PFSK-1 (cell line): ENCODE measurements around the gene GP1BB.

Source experiments
- FOXP2 ChIP-seq: optimal IDR thresholded peaks from 2 replicates; pipeline ENCODE3; 2011; ENCODE audit warnings: borderline replicate concordance, control low read depth, inconsistent platforms; ENCODE audit not compliant: insufficient read depth; ENCODE audit errors: extremely low read length, extremely low read depth
- POLR2AphosphoS5 ChIP-seq: IDR thresholded peaks from 2 replicates; pipeline ENCODE4 v1.6.1; 2012; ENCODE audit warnings: low read depth, mild to moderate bottlenecking, control low read depth, low read length, moderate library complexity
- SIN3A ChIP-seq: IDR thresholded peaks from 2 replicates; pipeline ENCODE4 v1.6.1; 2012; ENCODE audit warnings: mild to moderate bottlenecking, low read length, moderate library complexity, borderline replicate concordance; ENCODE audit not compliant: insufficient read depth
- TAF1 ChIP-seq: IDR thresholded peaks from 2 replicates; pipeline ENCODE4 v1.6.1; 2012; ENCODE audit warnings: low read length, control low read depth, borderline replicate concordance; ENCODE audit not compliant: insufficient read depth
- TF ChIP-seq, protein P1 (sequence below), 2 experiments: IDR thresholded peaks; 2 replicates each; pipeline versions ENCODE4 v1.6.1 to v1.8.0; 2011 to 2012; ENCODE audit warnings: low read depth in 2 of 2, low read length in 2 of 2, control low read depth in 1 of 2, inconsistent platforms in 1 of 2, mild to moderate bottlenecking in 1 of 2, moderate library complexity in 1 of 2; ENCODE audit not compliant: insufficient read depth in 1 of 2

The GP1BB gene

DNA sequence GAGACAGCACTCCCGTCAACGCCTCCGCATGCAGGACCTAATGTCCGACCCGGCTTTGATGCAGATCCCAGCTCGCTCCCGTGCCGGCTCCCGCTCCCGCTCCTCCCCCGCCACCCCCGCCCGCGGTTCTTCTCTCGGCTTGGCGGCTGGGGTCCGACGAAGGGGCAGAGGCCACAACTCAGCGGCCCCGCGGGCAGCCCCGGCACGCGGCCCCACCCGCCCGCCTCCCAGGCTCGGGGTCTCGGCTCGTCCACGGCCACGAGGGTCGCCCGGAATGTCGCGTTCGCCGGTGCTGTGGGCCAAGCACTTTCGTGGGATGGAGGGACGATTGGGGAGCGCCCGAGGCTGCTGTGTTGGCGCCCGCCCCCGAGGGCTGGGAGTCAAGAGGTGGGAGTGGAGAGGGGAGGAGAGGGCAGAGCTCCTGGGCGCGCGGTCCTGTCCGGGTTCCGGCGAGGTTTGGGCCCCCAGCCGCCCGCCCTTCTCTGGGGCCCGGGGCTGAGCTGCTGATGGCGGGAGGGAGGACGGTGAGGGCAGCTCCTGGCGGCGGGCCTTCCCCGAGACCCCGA is 31.9 kb downstream of the GP1BB start:
- TF ChIP-seq POLR2AphosphoS5, result no peak
- TF ChIP-seq, protein P1, sequence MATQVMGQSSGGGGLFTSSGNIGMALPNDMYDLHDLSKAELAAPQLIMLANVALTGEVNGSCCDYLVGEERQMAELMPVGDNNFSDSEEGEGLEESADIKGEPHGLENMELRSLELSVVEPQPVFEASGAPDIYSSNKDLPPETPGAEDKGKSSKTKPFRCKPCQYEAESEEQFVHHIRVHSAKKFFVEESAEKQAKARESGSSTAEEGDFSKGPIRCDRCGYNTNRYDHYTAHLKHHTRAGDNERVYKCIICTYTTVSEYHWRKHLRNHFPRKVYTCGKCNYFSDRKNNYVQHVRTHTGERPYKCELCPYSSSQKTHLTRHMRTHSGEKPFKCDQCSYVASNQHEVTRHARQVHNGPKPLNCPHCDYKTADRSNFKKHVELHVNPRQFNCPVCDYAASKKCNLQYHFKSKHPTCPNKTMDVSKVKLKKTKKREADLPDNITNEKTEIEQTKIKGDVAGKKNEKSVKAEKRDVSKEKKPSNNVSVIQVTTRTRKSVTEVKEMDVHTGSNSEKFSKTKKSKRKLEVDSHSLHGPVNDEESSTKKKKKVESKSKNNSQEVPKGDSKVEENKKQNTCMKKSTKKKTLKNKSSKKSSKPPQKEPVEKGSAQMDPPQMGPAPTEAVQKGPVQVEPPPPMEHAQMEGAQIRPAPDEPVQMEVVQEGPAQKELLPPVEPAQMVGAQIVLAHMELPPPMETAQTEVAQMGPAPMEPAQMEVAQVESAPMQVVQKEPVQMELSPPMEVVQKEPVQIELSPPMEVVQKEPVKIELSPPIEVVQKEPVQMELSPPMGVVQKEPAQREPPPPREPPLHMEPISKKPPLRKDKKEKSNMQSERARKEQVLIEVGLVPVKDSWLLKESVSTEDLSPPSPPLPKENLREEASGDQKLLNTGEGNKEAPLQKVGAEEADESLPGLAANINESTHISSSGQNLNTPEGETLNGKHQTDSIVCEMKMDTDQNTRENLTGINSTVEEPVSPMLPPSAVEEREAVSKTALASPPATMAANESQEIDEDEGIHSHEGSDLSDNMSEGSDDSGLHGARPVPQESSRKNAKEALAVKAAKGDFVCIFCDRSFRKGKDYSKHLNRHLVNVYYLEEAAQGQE (IDR thresholded peaks at IDR 0.05; ENCODE audit: insufficient read depth in 1 of 2, low read depth in 2 of 2, low read length in 2 of 2), result no peak
- no peak for TF ChIP-seq SIN3A
- TF ChIP-seq TAF1, result no peak
- no peak for TF ChIP-seq FOXP2

DNA sequence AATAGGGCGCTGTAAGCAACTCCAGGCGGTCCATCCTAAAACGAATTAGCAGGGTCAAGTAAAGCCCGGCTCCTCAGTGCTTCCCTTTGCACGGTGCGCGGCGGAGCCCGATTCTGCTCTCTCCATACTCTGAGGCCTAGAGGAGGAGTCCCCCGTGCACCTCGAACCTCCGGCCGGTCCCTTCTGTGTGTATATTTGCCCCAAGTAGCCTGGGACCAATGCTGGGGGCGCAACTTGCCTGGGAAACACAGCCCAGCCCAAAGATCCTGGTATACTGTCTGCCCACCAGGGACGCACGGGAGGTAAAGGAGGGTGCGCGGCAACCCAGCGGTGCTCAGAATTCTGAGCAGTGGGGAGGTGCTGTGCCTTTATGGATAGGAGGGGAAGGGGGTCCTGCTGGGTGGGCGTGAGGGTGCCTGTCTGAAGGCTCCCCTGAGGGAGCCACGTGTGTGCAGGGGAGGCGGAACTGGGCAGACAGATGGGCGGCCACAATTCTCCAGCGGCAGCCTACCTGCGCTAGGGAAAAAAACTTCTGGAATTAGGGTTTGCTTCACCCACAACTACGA is 32.5 kb downstream of the GP1BB start:
- TF ChIP-seq, protein P1 (IDR thresholded peaks at IDR 0.05; ENCODE audit: insufficient read depth in 1 of 2, low read depth in 2 of 2, low read length in 2 of 2), result no peak
- TF ChIP-seq POLR2AphosphoS5, result no peak
- no peak for TF ChIP-seq TAF1
- no peak for TF ChIP-seq FOXP2
- TF ChIP-seq SIN3A, result no peak

DNA sequence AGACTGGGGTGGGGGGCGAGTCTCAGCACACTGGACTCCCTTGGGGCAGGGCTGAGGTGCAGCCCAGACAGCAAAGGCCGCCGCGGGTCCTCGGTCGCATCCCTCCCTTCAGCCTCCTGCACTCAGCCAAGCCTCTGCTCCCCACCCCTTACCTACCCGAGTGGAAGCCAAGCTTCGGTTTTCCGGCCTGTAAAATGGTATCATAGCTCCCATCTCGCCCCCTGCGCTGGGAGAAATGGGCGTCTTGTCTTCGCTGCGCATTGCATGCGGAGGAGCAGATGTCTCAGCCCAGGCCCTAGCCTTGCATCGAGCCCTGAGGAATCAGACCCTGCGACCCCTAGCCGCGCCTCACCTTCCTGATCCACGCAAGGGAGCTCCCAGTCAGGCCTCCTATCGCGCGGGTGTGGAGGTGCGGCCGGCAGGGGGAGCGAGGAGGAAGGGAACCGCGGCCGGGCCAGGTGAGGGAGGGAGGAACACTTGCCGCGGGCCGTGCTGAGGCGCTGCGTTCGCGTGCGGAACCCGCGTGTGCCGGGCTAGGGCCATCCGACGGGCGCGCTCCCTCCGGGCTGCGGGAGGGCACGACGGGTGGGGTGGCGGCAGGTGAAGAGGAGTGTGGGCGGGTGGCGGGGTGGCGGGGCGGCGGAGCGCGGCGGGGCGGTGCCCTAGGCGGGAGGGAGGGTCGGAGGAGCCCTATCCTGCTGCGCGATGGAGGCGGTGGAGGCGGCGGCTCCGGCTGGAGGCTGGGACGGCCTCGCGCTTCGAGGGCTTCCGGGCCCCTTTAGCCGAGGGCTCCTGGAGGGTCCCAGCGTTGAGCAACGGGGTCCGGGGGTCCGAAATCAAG is 33.2 kb downstream of the GP1BB start:
- TF ChIP-seq POLR2AphosphoS5, result no peak
- TF ChIP-seq SIN3A, result no peak
- no peak for TF ChIP-seq TAF1
- TF ChIP-seq FOXP2, result no peak
- TF ChIP-seq, protein P1 (IDR thresholded peaks at IDR 0.05; ENCODE audit: insufficient read depth in 1 of 2, low read depth in 2 of 2, low read length in 2 of 2), result no peak

DNA sequence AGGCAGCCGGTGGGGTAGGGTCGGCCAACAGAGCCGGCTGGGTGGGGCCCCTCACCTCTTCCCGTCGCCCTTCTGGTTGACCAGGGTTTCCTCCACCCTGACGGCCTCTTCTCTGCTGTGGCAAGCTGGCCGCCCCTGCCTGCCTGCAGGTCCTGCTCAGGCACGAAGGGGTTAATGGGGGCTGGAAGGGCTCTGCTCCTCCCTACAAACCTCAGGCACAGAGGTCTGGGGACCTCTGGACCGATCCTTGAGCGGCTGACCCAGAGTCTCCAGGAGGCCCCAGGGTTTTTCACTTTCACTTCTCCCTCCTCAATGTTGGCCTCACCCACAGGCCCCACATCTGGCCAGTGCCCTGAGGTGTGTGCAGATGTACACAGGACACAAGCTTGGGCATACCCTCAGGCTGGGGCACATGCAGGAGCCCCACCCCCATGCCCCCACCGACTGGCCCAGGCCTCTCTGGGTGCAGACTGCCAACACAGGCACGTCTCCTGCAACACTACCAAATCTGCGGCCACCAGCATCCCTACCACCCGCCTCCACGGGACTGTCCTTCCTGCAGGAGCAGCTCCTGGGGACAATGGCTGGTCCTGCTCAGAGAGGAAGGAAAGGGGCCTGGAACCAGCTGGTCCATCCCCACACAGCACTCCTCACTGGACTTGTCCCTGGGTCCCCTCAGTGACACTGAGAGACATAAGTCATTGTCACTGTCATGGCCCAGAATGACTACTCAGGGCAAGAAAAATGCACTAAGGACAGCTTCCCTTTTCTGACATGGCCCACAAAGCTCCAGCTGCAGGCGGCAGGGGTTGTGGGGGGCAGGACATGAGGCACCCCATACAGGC is 34.0 kb downstream of the GP1BB start:
- TF ChIP-seq TAF1 (no peak), FOXP2 (no peak), POLR2AphosphoS5 (no peak)
- TF ChIP-seq, protein P1 (IDR thresholded peaks at IDR 0.05; ENCODE audit: insufficient read depth in 1 of 2, low read depth in 2 of 2, low read length in 2 of 2), result no peak
